Activated CD8-positive, alpha-beta memory T cell treated with anti-CD3 and anti-CD28 coated beads for 48 hours (primary cell): ENCODE measurements around the gene ADGRL4.
"Not testable (repeated sequence)": the region's sequence is repeated elsewhere in the genome, so short reads cannot be mapped to it uniquely, and the experiment has no call there.

ENCODE experiments used
- DNase-seq, 3 experiments: peaks; one replicate each; pipeline ENCODE4 v3.0.0-alpha.2; 2020; ENCODE audit warnings: low read depth in 2 of 3, low spot score in 2 of 3

ADGRL4 gene

GRCh38 chr1:79006564-79006963, at the start of gene ADGRL4:
Gene ADGRL4 (minus strand): TSS chr1:79006730. CDS start chr1:79006654, 76 bp downstream.
- no peak for DNase-seq

GRCh38 chr1:79055856-79056255, 49.3 kb upstream of the ADGRL4 start:
- no peak for DNase-seq

GRCh38 chr1:79052829-79053449, 46.4 kb upstream of the ADGRL4 start:
- no peak for DNase-seq

- DNase-seq: no peak
Measured at GRCh38 chr1:79044974-79045650, 38.6 kb upstream of the ADGRL4 start.

- DNase-seq: no peak
Measured at GRCh38 chr1:79043506-79043905, 37.0 kb upstream of the ADGRL4 start.

GRCh38 chr1:79042539-79042938, 36.0 kb upstream of the ADGRL4 start:
- no peak for DNase-seq

GRCh38 chr1:79042117-79042516, 35.6 kb upstream of the ADGRL4 start:
- no peak for DNase-seq

GRCh38 chr1:79041666-79042065, 35.1 kb upstream of the ADGRL4 start:
- DNase-seq: no peak

- DNase-seq: no peak
Measured at GRCh38 chr1:79040424-79041082, 34.0 kb upstream of the ADGRL4 start.

- no peak for DNase-seq
Measured at GRCh38 chr1:79037085-79037484, 30.6 kb upstream of the ADGRL4 start.

GRCh38 chr1:79012500-79012899, 6.0 kb upstream of the ADGRL4 start:
- no peak for DNase-seq

- no peak for DNase-seq
Measured at GRCh38 chr1:79010589-79010988, 4.1 kb upstream of the ADGRL4 start.

- DNase-seq: no peak
Measured at GRCh38 chr1:79005945-79006344, 585 bp downstream of the ADGRL4 start.

- no peak for DNase-seq
Measured at GRCh38 chr1:79004916-79005315, 1.6 kb downstream of the ADGRL4 start.

- no peak for DNase-seq
Measured at GRCh38 chr1:78996791-78997190, 9.7 kb downstream of the ADGRL4 start.

GRCh38 chr1:78987042-78987441, 19.5 kb downstream of the ADGRL4 start:
- DNase-seq: no peak

- DNase-seq: no peak
Measured at GRCh38 chr1:78980511-78980910, 26.0 kb downstream of the ADGRL4 start.

GRCh38 chr1:78972723-78973122, 33.8 kb downstream of the ADGRL4 start:
- DNase-seq: no peak

- not testable (repeated sequence) for DNase-seq
Measured at GRCh38 chr1:78967091-78967490, 39.4 kb downstream of the ADGRL4 start.

- no peak for DNase-seq
Measured at GRCh38 chr1:78958711-78959110, 47.8 kb downstream of the ADGRL4 start.

GRCh38 chr1:78950826-78951225, 55.7 kb downstream of the ADGRL4 start:
- DNase-seq: no peak

- no peak for DNase-seq
Measured at GRCh38 chr1:78949227-78949626, 57.3 kb downstream of the ADGRL4 start.
